H9 (cell line): ENCODE data around the gene MED10. TPM values are rescaled to one million over a fixed set of nuclear protein-coding genes. Genes with fewer than 3 reads are reported as not detected.

Experiments
- DNase-seq: peaks from one replicate; pipeline ENCODE4 v3.0.0-alpha.2; 2017
- H2AFZ ChIP-seq: one replicate; pipeline ENCODE4 v1.6.1; 2013; ENCODE audit warnings: mild to moderate bottlenecking, low read length, control low read depth, moderate library complexity
- H2AK5ac ChIP-seq: 2 replicates; pipeline ENCODE4 v1.6.1; 2013; ENCODE audit warnings: low read length, control low read depth, mixed read lengths; ENCODE audit not compliant: insufficient read length
- H2BK120ac ChIP-seq: one replicate; pipeline ENCODE4 v1.6.1; 2013; ENCODE audit warnings: low read depth, mild to moderate bottlenecking, low read length, control low read depth, inconsistent platforms; ENCODE audit not compliant: poor library complexity, severe bottlenecking
- H2BK12ac ChIP-seq: 2 replicates; pipeline ENCODE4 v1.6.1; 2013; ENCODE audit warnings: low read length, control low read depth, mixed read lengths, low read depth; ENCODE audit not compliant: insufficient read length
- H2BK15ac ChIP-seq: 2 replicates; pipeline ENCODE4 v1.6.1; 2013; ENCODE audit warnings: low read depth, low read length, control low read depth
- H2BK20ac ChIP-seq: one replicate; pipeline ENCODE4 v1.6.1; 2013; ENCODE audit warnings: low read depth, mild to moderate bottlenecking, low read length, control low read depth, inconsistent platforms; ENCODE audit not compliant: poor library complexity, severe bottlenecking
- H2BK5ac ChIP-seq: 2 replicates; pipeline ENCODE4 v1.6.1; 2013; ENCODE audit warnings: low read length, control low read depth, mixed read lengths; ENCODE audit not compliant: insufficient read length
- H3K14ac ChIP-seq: 2 replicates; pipeline ENCODE4 v1.6.1; 2013; ENCODE audit warnings: low read length, control low read depth; ENCODE audit not compliant: insufficient read depth
- H3K18ac ChIP-seq: 2 replicates; pipeline ENCODE4 v1.6.1; 2013; ENCODE audit warnings: low read depth, mild to moderate bottlenecking, mixed read lengths, low read length, control low read depth; ENCODE audit not compliant: insufficient read length
- H3K23ac ChIP-seq: 2 replicates; pipeline ENCODE4 v1.6.1; 2013; ENCODE audit warnings: low read length, control low read depth, mixed read lengths, low read depth; ENCODE audit not compliant: insufficient read length
- H3K23me2 ChIP-seq: 2 replicates; pipeline ENCODE4 v1.6.1; 2013; ENCODE audit warnings: low read depth, mild to moderate bottlenecking, mixed read lengths, low read length, control low read depth; ENCODE audit not compliant: insufficient read length, poor library complexity, severe bottlenecking
- H3K27ac ChIP-seq: 2 replicates; pipeline ENCODE4 v1.5.1; 2013; ENCODE audit warnings: low read length, control low read depth, mixed read lengths, low read depth; ENCODE audit not compliant: insufficient read length
- H3K27me3 ChIP-seq: 2 replicates; pipeline ENCODE4 v1.6.1; 2013; ENCODE audit warnings: low read length, control low read depth, inconsistent platforms; ENCODE audit not compliant: insufficient read depth
- H3K4ac ChIP-seq: 2 replicates; pipeline ENCODE4 v1.6.1; 2013; ENCODE audit warnings: low read depth, mild to moderate bottlenecking, control low read depth, inconsistent platforms, low read length, moderate library complexity
- H3K4me1 ChIP-seq: 2 replicates; pipeline ENCODE4 v1.6.1; 2013; ENCODE audit warnings: low read length, control low read depth, inconsistent platforms; ENCODE audit not compliant: insufficient read depth
- H3K4me2 ChIP-seq: 2 replicates; pipeline ENCODE4 v1.6.1; 2013; ENCODE audit warnings: low read length, control low read depth, mixed read lengths; ENCODE audit not compliant: insufficient read length, insufficient read depth
- H3K56ac ChIP-seq: 2 replicates; pipeline ENCODE4 v1.6.1; 2013; ENCODE audit warnings: low read depth, mild to moderate bottlenecking, mixed read lengths, low read length, control low read depth; ENCODE audit not compliant: insufficient read length
- H3K79me1 ChIP-seq: 2 replicates; pipeline ENCODE4 v1.6.1; 2013; ENCODE audit warnings: low read depth, mild to moderate bottlenecking, moderate library complexity, low read length, control low read depth, inconsistent platforms; ENCODE audit not compliant: insufficient read depth, poor library complexity, severe bottlenecking
- H3K79me2 ChIP-seq: 2 replicates; pipeline ENCODE4 v1.6.1; 2013; ENCODE audit warnings: low read length, control low read depth, inconsistent platforms; ENCODE audit not compliant: insufficient read depth
- H3K9ac ChIP-seq: 2 replicates; pipeline ENCODE4 v1.6.1; 2013; ENCODE audit warnings: low read length, control low read depth, mixed read lengths; ENCODE audit not compliant: insufficient read length; ENCODE audit errors: extremely low read depth
- H3K9me3 ChIP-seq: one replicate; pipeline ENCODE4 v1.6.1; 2013; ENCODE audit warnings: low read depth, low read length, inconsistent platforms; ENCODE audit not compliant: control insufficient read depth
- H3T11ph ChIP-seq: one replicate; pipeline ENCODE4 v1.6.1; 2013; ENCODE audit warnings: mild to moderate bottlenecking, low read length, control low read depth, inconsistent platforms
- H4K20me1 ChIP-seq: one replicate; pipeline ENCODE4 v1.6.1; 2013; ENCODE audit not compliant: control insufficient read depth, insufficient read length, insufficient read depth
- H4K5ac ChIP-seq: 2 replicates; pipeline ENCODE4 v1.6.1; 2013; ENCODE audit warnings: low read depth, mild to moderate bottlenecking, mixed read lengths, low read length, control low read depth; ENCODE audit not compliant: insufficient read length
- H4K8ac ChIP-seq: replicated peaks from 2 replicates; pipeline ENCODE4 v1.6.1; 2013; ENCODE audit warnings: low read length, control low read depth, mixed read lengths, low read depth; ENCODE audit not compliant: insufficient read length
- H4K91ac ChIP-seq: 2 replicates; pipeline ENCODE4 v1.6.1; 2013; ENCODE audit warnings: low read depth, mild to moderate bottlenecking, moderate library complexity, mixed read lengths, low read length, control low read depth; ENCODE audit not compliant: insufficient read length
- H3K27ac Mint-ChIP-seq, 3 experiments: 2 replicates in 2 of 3; 3 replicates in 1 of 3; pipeline ENCODE4 v1.8.0; 2020 to 2021; ENCODE audit warnings: mixed read lengths in 3 of 3, mild to moderate bottlenecking in 1 of 3, moderate library complexity in 1 of 3
- H3K27me3 Mint-ChIP-seq: 2 replicates; pipeline ENCODE4 v1.8.0; 2021; ENCODE audit warnings: low read depth, mild to moderate bottlenecking, moderate library complexity, mixed read lengths
- H3K36me3 Mint-ChIP-seq, 3 experiments: 2 replicates in 2 of 3; 3 replicates in 1 of 3; pipeline ENCODE4 v1.8.0; 2020 to 2021; ENCODE audit warnings: low read depth in 3 of 3, mixed read lengths in 3 of 3; ENCODE audit not compliant: insufficient read depth in 1 of 3
- H3K4me1 Mint-ChIP-seq, 2 experiments: 2 replicates each; pipeline ENCODE4 v1.8.0; 2020; ENCODE audit warnings: mixed read lengths in 2 of 2
- H3K4me3 Mint-ChIP-seq, 2 experiments: 2 replicates in 1 of 2; 3 replicates in 1 of 2; pipeline ENCODE4 v1.8.0; 2020 to 2021; ENCODE audit warnings: mild to moderate bottlenecking in 2 of 2, mixed read lengths in 2 of 2, moderate library complexity in 1 of 2
- H3K9me3 Mint-ChIP-seq, 2 experiments: 2 replicates in 1 of 2; 3 replicates in 1 of 2; pipeline ENCODE4 v1.8.0; 2020; ENCODE audit warnings: mild to moderate bottlenecking in 2 of 2, mixed read lengths in 2 of 2, moderate library complexity in 1 of 2
- CTCF ChIP-seq: fragments of 200-600 bp; sonication (generic); conservative IDR thresholded peaks from 3 replicates; pipeline ENCODE4 v1.8.0; 2021; ENCODE audit warnings: antibody characterized with exemption, mild to moderate bottlenecking
- WGBS: extraction: QIAGEN DNeasy Blood & Tissue Kit; methylation state at CpG from one replicate; pipeline ENCODE4 v1.1.7; 2013; ENCODE audit warnings: missing lambda C conversion rate, low lambda C conversion rate, mixed read lengths; ENCODE audit not compliant: insufficient read length; ENCODE audit errors: extremely low coverage; 5-methylcytosine and 5-hydroxymethylcytosine counted together
- total RNA-seq: library from RNA; stranded (reverse); gene quantifications from 2 replicates; pipeline ENCODE4 v1.2.1, GENCODE V29; 2021

The MED10 gene
- total RNA-seq, 1 experiment from 2014 or later = 35.3 TPM

GRCh38 chr5:6326776-6327175 is 51.6 kb downstream of the MED10 start:
- Mint-ChIP-seq H3K4me3 (no peak overlapping the region), H3K36me3 (peaks cover 0 to 2% (median 0%) of the 10 kb centered on the region in 3 experiments; a peak in 2 of 7 replicates), H3K4me1 (peaks cover 4 to 6% of the 10 kb centered on the region in 2 experiments; a peak in 3 of 4 replicates), H3K9me3 (peaks cover 20% of the 10 kb centered on the region in 2 experiments), H3K27ac (no peak overlapping the region), H3K27me3 (peaks cover 30% of the 10 kb centered on the region)
- Histone ChIP-seq H4K8ac (no peak overlapping the region), H3K23ac (no peak overlapping the region), H2BK120ac (no peak overlapping the region), H3K4me1 (no peaks in the 10 kb centered on the region), H3K27me3 (no peaks in the 10 kb centered on the region; the same call in 1 of the 2 replicates), H3K9ac (no peak overlapping the region), H3K27ac (no peak overlapping the region), H3K14ac (no peak overlapping the region), H3K4ac (no peak overlapping the region), H4K20me1 (no peaks in the 10 kb centered on the region), H3K79me2 (no peaks in the 10 kb centered on the region), H4K91ac (no peak overlapping the region), H3T11ph (no peak overlapping the region), H2BK12ac (no peak overlapping the region), H3K23me2 (no peaks in the 10 kb centered on the region), H3K4me2 (no peak overlapping the region), H3K56ac (no peak overlapping the region), H2BK15ac (no peak overlapping the region), H2BK20ac (no peak overlapping the region), H3K18ac (no peak overlapping the region), H4K5ac (no peak overlapping the region), H3K79me1 (no peaks in the 10 kb centered on the region), H3K9me3 (no peaks in the 10 kb centered on the region), H2AK5ac (no peak overlapping the region), H2AFZ (no peak overlapping the region), H2BK5ac (no peak overlapping the region)
- no peak for DNase-seq
- no CpG with 5 or more reads among the region's 5 CpGs for WGBS
- TF ChIP-seq CTCF = no peak
